Right cardiac atrium (tissue), 5 donors: ENCODE data around the gene RGPD8. TPM values are rescaled to one million over a fixed set of nuclear protein-coding genes. Genes with fewer than 3 reads are reported as not detected.
"Not testable (repeated sequence)": the region's sequence is repeated elsewhere in the genome, so short reads cannot be mapped to it uniquely, and the experiment has no call there.

Experiments used
- ATAC-seq, 2 donors: fragments of 200-7000 bp; cut with Tn5 transposase; one replicate each; pipeline versions ENCODE4 v1.8.0 to v1.9.1; 2020; ENCODE audit warnings: moderate library complexity in 2 of 2, mild to moderate bottlenecking in 1 of 2
- DNase-seq, 3 donors: peaks; one replicate each; pipeline ENCODE4 v3.0.0-alpha.2; 2020
- H3K27ac ChIP-seq: one replicate; pipeline ENCODE4 v1.5.1; 2013; ENCODE audit warnings: mild to moderate bottlenecking, low read length, control low read depth, moderate library complexity
- H3K27me3 ChIP-seq: one replicate; pipeline ENCODE4 v1.6.1; 2013; ENCODE audit not compliant: control insufficient read depth, insufficient read depth
- H3K4me1 ChIP-seq: one replicate; pipeline ENCODE4 v1.6.1; 2013; ENCODE audit warnings: low read length; ENCODE audit not compliant: control insufficient read depth, insufficient read depth
- H3K4me3 ChIP-seq: one replicate; pipeline ENCODE4 v1.5.1; 2013; ENCODE audit warnings: low read length, control low read depth
- H3K9me3 ChIP-seq: one replicate; pipeline ENCODE4 v1.6.1; 2013; ENCODE audit warnings: low read length; ENCODE audit not compliant: control insufficient read depth
- WGBS: extraction: QIAGEN DNeasy Blood & Tissue Kit; methylation state at CpG from one replicate; pipeline ENCODE4 v1.1.7; 2013; 5-methylcytosine and 5-hydroxymethylcytosine counted together
- intact Hi-C, 4 donors: fragments of 100-400 bp; cut with DNase I; formaldehyde crosslinking; loops; one replicate each; pipeline versions ENCODE4 v1.11.0 to v1.14.0; 2022 to 2023
- polyA plus RNA-seq: library from polyadenylated mRNA; stranded (reverse); fragments of 200-250 nt; gene quantifications from one replicate; pipeline ENCODE4 v1.2.3, GENCODE V29; 2013
- total RNA-seq, 4 donors: library from RNA; stranded (reverse); fragmentation: NEBNext Ultra II Directional; extraction: Animal tissue kit (Norgen Biotek cat#: 25700); gene quantifications; one replicate each; pipeline ENCODE4 v1.2.1, GENCODE V29; 2021
- donor health status: healthy with polysubstance abuse.
- donor health status: DM: no; HTN: yes; CAD: no.
- donor health status: DM: no; HTN: no; CAD: no.
- donor health status: DM: no; HTN: yes; CAD: no; lungs with severe emphysema.
- donor health status: DM: yes; HTN: yes; CAD: no.

Gene RGPD8
- total and polyA plus RNA-seq, 5 donors = 2.2 to 19.0 (median 9.7) TPM

- no peak for DNase-seq
- Histone ChIP-seq H3K4me1 (no peaks in the 10 kb centered on the region), H3K27me3 (no peaks in the 10 kb centered on the region), H3K27ac (no peak overlapping the region), H3K9me3 (no peaks in the 10 kb centered on the region), H3K4me3 (no peak overlapping the region)
- intact Hi-C loops = no loop called here
- 68% methylated on average over 3 of the region's 3 CpGs for WGBS
- no peak for ATAC-seq
These were observed 31.9 kb upstream of the RGPD8 start for GRCh38 chr2:112465382-112465781.

DNA sequence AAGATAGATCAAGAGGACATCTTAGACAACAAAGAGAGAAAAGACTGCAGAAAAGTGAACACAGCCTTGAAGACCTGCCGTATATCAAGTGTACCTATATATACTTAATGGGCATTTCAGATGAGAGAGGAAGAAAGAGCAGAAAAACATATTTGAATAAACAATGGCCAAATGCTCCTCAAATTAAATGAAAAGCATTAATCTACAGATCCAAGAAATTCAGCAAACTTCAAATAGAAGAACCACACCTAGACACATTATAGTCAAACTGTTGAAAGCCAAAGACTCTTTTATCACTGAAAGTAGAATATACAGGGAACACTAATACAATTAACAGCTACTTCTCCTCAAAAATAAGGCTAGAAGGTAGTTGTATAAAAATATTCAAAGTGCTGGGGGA lies 29.8 kb upstream of the RGPD8 start:
- no peaks in the 10 kb centered on the region for H3K27me3 ChIP-seq
- no peaks in the 10 kb centered on the region for H3K9me3 ChIP-seq
- no peak overlapping the region for H3K4me3 ChIP-seq
- ATAC-seq (no peak), DNase-seq (no peak)
- H3K27ac ChIP-seq = no peak overlapping the region
- intact Hi-C loops = no loop called here
- H3K4me1 ChIP-seq = no peaks in the 10 kb centered on the region
- WGBS = 97% methylated on average over 1 of the region's 1 CpG

- Histone ChIP-seq H3K4me3 (no peak overlapping the region), H3K4me1 (no peaks in the 10 kb centered on the region), H3K9me3 (no peaks in the 10 kb centered on the region), H3K27ac (no peak overlapping the region), H3K27me3 (no peaks in the 10 kb centered on the region)
- ATAC-seq (no peak), DNase-seq (no peak)
- intact Hi-C loops = no loop called here
- WGBS = 72% methylated on average over 5 of the region's 5 CpGs
These were observed 28.7 kb upstream of the RGPD8 start for GRCh38 chr2:112462178-112462577.

GRCh38 chr2:112459372-112459771 lies 25.9 kb upstream of the RGPD8 start:
- H3K9me3 ChIP-seq = no peaks in the 10 kb centered on the region
- DNase-seq (no peak), ATAC-seq (no peak)
- no peak overlapping the region for H3K4me3 ChIP-seq
- no peaks in the 10 kb centered on the region for H3K27me3 ChIP-seq
- no peaks in the 10 kb centered on the region for H3K4me1 ChIP-seq
- 85% methylated on average over 1 of the region's 1 CpG for WGBS
- intact Hi-C loops = no loop called here
- H3K27ac ChIP-seq = no peak overlapping the region

- DNase-seq = no peak
- Histone ChIP-seq H3K4me1 (no peaks in the 10 kb centered on the region), H3K27ac (no peak overlapping the region), H3K4me3 (no peak overlapping the region), H3K9me3 (no peaks in the 10 kb centered on the region), H3K27me3 (no peaks in the 10 kb centered on the region)
- no peak for ATAC-seq
- intact Hi-C loops = no loop called here
These were observed 21.1 kb upstream of the RGPD8 start for GRCh38 chr2:112454586-112454985.

DNA sequence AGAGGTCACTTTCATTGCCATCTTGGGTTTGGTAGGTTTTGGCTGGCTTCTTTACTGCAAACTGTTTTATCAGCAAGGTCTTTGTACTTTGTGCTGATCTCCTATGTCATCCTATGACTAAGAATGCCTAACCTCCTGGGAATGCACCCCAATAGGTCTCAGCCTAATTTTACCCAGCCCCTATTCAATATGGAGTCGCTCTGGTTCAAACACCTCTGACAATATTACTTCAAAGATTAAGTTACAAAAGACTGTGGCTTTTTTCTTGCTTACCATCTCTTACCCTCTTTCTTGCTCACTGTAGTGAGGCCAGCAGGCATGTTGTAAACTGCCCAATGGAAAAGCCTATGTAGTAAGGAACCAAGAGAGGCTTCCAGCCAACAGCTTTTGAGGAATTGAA lies 17.9 kb upstream of the RGPD8 start:
- intact Hi-C loops = no loop called here
- Histone ChIP-seq H3K4me3 (no peak overlapping the region), H3K4me1 (no peaks in the 10 kb centered on the region), H3K27ac (no peak overlapping the region), H3K27me3 (no peaks in the 10 kb centered on the region), H3K9me3 (no peaks in the 10 kb centered on the region)
- no peak for ATAC-seq
- DNase-seq = no peak
- 96% methylated on average over 1 of the region's 1 CpG for WGBS

DNA sequence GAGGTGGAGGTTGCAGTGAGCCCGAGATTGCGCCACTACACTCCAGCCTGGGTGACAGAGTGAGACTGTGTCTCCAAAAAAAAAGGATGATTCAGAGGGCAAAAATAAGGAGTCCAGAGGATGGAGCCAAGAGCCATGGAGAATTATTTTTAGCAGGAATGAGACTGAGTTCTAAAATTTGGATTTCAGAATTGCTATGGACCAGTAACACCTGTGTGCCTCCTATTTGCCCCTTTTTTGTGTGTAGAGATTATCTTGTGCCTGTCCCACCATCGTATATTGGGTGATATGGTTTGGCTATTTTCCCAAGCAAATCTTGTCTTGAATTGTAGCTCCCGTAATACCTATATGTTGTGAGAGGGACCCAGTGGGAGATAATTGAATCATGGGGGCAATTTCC lies 16.4 kb upstream of the RGPD8 start:
- Histone ChIP-seq H3K27ac (no peak overlapping the region), H3K9me3 (no peaks in the 10 kb centered on the region), H3K4me3 (no peak overlapping the region), H3K27me3 (no peaks in the 10 kb centered on the region), H3K4me1 (no peaks in the 10 kb centered on the region)
- intact Hi-C loops = no loop called here
- 94% methylated on average over 4 of the region's 4 CpGs for WGBS
- no peak for ATAC-seq
- no peak for DNase-seq

DNA sequence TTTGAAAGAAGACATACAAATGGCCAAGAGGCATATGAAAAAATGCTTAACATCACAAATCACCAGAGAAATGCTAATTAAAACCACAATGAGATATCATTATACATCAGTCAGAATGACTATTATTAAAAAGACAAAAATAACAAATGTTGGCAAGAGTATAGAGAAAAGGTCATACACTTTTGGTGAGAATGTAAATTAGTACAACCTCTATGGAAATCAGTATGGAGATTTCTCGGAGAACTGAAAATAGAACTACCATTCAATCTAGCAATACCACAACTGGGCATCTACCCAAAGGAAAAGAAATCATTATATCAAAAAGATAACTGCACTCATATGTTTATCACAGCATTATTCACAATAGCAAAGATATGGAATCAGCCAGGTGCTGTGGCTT lies 10.8 kb upstream of the RGPD8 start:
- H3K9me3 ChIP-seq, DNase-seq, ATAC-seq, H3K4me3 ChIP-seq, intact Hi-C loops, H3K27ac ChIP-seq, H3K27me3 ChIP-seq, H3K4me1 ChIP-seq: not testable (repeated sequence)
- 82% methylated on average over 1 of the region's 1 CpG for WGBS

- H3K27me3 ChIP-seq, ATAC-seq, H3K4me1 ChIP-seq, DNase-seq, H3K27ac ChIP-seq, H3K9me3 ChIP-seq, H3K4me3 ChIP-seq: not testable (repeated sequence)
- intact Hi-C loops = loop anchor here in 1 of 4 donors (10.0 kb wide), 1 partner anchor 304 kb away; the partner anchor contains the start of gene FBLN7
- 83% methylated on average over 6 of the region's 6 CpGs for WGBS
These were observed 5.3 kb upstream of the RGPD8 start for GRCh38 chr2:112438603-112439261.

GRCh38 chr2:112437405-112437831 lies 4.0 kb upstream of the RGPD8 start:
- H3K27ac ChIP-seq, H3K27me3 ChIP-seq, ATAC-seq, H3K9me3 ChIP-seq, H3K4me3 ChIP-seq, H3K4me1 ChIP-seq: not testable (repeated sequence)
- 76% methylated on average over 16 of the region's 16 CpGs for WGBS
- intact Hi-C loops = loop anchor here in 1 of 4 donors (10.0 kb wide), 1 partner anchor 303 kb away; the partner anchor contains the start of gene FBLN7
- DNase-seq = peak in 2 of 3 donors; percentile 30 to 54

- intact Hi-C loops = loop anchor here in 1 of 4 donors (10.0 kb wide), 1 partner anchor 302 kb away; the partner anchor contains the start of gene FBLN7
- DNase-seq, ATAC-seq, H3K4me1 ChIP-seq, H3K27ac ChIP-seq, H3K4me3 ChIP-seq, H3K9me3 ChIP-seq, H3K27me3 ChIP-seq: not testable (repeated sequence)
- WGBS = 94% methylated on average over 10 of the region's 10 CpGs
These were observed 3.5 kb upstream of the RGPD8 start for GRCh38 chr2:112436993-112437392.
